RCC 7860 (cell line): ENCODE data around the gene SLC25A39.
"Not testable (repeated sequence)": the region's sequence is repeated elsewhere in the genome, so short reads cannot be mapped to it uniquely, and the experiment has no call there.

ENCODE experiments used
- DNase-seq: peaks from one replicate; pipeline ENCODE4 v3.0.0-alpha.2; 2015; ENCODE audit warnings: low spot score
- FAIRE-seq: peaks from 2 replicates; lab custom pipeline; 2012; peaks lifted over from hg19 to GRCh38; lab: Jason Lieb, UNC

Gene SLC25A39

GRCh38 chr17:44354582-44355561 is 30.2 kb upstream of the SLC25A39 start:
- FAIRE-seq (no peak), DNase-seq (no peak)

- FAIRE-seq = no peak
Observed at GRCh38 chr17:44353672-44354331, 29.2 kb upstream of the SLC25A39 start.

GRCh38 chr17:44352828-44353671 is 28.4 kb upstream of the SLC25A39 start:
- FAIRE-seq = no peak

More at GRCh38 chr17:44353672-44354331, 29.2 kb upstream of the SLC25A39 start:
- no peak for DNase-seq

GRCh38 chr17:44351961-44352827 is 27.6 kb upstream of the SLC25A39 start:
- no peak for FAIRE-seq
- no peak for DNase-seq

More at GRCh38 chr17:44352828-44353671, 28.4 kb upstream of the SLC25A39 start:
- no peak for DNase-seq

- no peak for DNase-seq
- FAIRE-seq = no peak
Observed at GRCh38 chr17:44351464-44351863, 26.8 kb upstream of the SLC25A39 start.

- peak; percentile 17 for DNase-seq
- FAIRE-seq = no peak
Observed at GRCh38 chr17:44350733-44351226, 26.2 kb upstream of the SLC25A39 start.

- FAIRE-seq (no peak), DNase-seq (no peak)
Observed at GRCh38 chr17:44349553-44350070, 25.0 kb upstream of the SLC25A39 start.

GRCh38 chr17:44348988-44349364 is 24.4 kb upstream of the SLC25A39 start:
- DNase-seq = no peak
- no peak for FAIRE-seq

- FAIRE-seq (no peak), DNase-seq (peak; percentile 60)
Observed at GRCh38 chr17:44348234-44348987, 23.8 kb upstream of the SLC25A39 start.

GRCh38 chr17:44347206-44348055 is 22.8 kb upstream of the SLC25A39 start:
- FAIRE-seq, DNase-seq: not testable (repeated sequence)

- FAIRE-seq = no peak
- no peak for DNase-seq
Observed at GRCh38 chr17:44346064-44346844, 21.6 kb upstream of the SLC25A39 start.

GRCh38 chr17:44345454-44346026 is 20.9 kb upstream of the SLC25A39 start:
- DNase-seq (peak; percentile 54), FAIRE-seq (no peak)

- FAIRE-seq (peak; percentile 89), DNase-seq (peak; percentile 95)
Observed at GRCh38 chr17:44344939-44345453, 20.4 kb upstream of the SLC25A39 start, which contains the start of gene GRN. GRN (plus strand) TSS chr17:44345302; CDS start chr17:44349165, 3,863 bp downstream.

GRCh38 chr17:44343510-44344209 is 19.0 kb upstream of the SLC25A39 start:
- no peak for FAIRE-seq
- no peak for DNase-seq

GRCh38 chr17:44340553-44340952 is 15.9 kb upstream of the SLC25A39 start:
- not testable (repeated sequence) for DNase-seq, FAIRE-seq

- FAIRE-seq (no peak), DNase-seq (peak; percentile 49)
Observed at GRCh38 chr17:44338702-44339101, 14.1 kb upstream of the SLC25A39 start.
